COLO829 (cell line): ENCODE results near the gene RARRES2.

Experiments used
- DNase-seq: peaks from one replicate; pipeline ENCODE4 v3.0.0; 2012; ENCODE audit warnings: low spot score

Gene RARRES2

DNA sequence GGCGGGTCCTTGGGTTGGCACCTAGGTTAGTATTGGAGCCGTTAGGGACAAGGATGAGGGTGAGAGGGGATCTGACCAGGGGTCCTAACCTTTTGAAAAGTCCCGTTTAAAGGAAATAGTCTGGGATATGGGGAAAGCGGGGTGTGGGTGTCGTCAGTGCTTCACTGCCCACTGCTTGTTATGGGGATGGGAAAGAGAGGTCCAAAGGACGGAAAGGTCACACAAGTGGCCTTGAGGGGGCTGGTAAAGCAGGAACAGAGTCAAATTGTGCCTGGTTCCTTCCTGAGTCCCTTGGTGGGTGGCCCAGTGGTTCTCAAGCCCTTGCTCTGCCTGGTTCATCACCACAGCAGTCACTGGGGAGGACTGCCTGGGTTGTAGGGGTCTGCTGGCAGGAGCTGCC is 35.1 kb upstream of the RARRES2 start:
- DNase-seq, result no peak

DNA sequence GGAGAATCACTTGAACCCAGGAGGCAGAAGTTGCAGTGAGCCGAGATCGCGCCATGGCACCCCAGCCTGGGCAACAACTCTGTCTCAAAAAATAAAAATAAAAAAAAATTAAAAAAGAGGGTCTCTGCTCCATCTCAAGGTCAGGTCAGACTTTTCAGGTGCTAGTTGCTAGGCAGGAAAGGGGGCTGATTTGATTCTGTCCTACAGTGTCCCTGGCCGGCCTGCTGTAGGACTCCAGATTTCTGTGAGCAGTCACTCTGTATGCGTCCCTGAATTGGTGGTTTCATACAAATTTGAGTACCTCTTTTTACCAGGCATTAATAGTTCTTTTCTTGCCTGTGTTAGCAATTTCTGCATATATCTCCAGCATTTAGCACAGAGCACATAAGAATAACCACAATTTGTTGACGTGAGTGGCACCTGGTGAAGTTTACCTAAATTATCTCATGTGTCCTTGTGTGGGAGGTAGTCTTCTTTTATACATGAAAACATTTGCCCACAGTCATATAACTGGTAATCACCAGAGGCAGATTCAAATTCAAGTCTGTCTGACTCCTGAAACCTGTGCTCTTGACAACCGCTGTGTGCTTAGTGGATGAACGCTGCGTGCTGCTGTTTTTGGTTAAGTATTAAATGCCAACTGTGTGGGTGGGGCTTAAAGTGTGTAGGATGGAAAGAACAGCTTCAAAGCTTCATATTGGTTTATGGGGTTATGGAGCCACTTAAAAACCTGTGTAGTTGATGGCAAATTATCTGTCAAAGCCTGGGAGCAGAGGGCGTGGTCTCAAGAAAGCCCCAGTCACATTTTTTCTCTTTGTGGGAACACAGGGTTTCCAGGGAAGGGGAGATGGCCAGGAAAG is 34.5 kb upstream of the RARRES2 start:
- no peak for DNase-seq

- DNase-seq, result no peak
These were observed 33.0 kb upstream of the RARRES2 start for GRCh38 chr7:150374472-150374871.

- DNase-seq, result no peak
These were observed 32.6 kb upstream of the RARRES2 start for GRCh38 chr7:150374026-150374425.

DNA sequence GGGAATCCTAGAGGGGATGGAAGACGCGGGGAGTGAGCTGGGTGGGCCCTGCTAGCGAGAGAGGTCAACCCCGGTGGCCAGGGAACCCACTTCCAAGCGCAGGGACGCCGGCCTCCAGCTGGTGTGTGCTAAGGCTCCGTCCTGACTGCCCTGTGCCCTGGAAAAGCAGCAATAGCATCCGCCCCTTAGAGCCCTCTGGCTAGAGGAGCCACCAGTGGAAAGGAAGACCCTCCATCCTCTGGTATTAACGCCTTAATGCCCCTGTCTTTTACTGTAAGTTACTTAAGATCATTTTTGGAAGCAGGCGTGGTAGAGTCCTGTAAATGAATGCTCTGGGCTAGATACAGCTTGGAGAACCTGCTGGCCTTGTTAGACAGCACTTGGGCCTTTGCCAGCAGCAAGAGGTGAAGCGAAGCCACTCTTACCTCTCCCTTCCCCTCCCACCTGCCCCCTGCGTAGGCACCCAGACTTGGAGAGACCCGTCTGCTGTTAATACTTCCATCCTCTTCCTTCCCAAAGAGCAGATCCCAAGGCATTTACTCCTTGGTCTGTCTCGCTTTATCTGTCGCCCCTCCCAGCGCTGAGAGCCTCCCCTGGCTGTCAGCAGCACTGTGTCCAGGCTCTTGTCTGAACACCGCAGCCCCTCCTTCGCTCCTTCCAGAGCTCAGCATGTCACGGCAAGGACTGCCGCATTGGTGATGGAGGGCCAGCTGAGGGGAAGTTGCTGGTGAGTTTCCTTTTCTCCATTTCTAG is 31.8 kb upstream of the RARRES2 start:
- no peak for DNase-seq

GRCh38 chr7:150372271-150373048 is 31.0 kb upstream of the RARRES2 start:
- no peak for DNase-seq

GRCh38 chr7:150371996-150372270 is 30.5 kb upstream of the RARRES2 start:
- no peak for DNase-seq

DNA sequence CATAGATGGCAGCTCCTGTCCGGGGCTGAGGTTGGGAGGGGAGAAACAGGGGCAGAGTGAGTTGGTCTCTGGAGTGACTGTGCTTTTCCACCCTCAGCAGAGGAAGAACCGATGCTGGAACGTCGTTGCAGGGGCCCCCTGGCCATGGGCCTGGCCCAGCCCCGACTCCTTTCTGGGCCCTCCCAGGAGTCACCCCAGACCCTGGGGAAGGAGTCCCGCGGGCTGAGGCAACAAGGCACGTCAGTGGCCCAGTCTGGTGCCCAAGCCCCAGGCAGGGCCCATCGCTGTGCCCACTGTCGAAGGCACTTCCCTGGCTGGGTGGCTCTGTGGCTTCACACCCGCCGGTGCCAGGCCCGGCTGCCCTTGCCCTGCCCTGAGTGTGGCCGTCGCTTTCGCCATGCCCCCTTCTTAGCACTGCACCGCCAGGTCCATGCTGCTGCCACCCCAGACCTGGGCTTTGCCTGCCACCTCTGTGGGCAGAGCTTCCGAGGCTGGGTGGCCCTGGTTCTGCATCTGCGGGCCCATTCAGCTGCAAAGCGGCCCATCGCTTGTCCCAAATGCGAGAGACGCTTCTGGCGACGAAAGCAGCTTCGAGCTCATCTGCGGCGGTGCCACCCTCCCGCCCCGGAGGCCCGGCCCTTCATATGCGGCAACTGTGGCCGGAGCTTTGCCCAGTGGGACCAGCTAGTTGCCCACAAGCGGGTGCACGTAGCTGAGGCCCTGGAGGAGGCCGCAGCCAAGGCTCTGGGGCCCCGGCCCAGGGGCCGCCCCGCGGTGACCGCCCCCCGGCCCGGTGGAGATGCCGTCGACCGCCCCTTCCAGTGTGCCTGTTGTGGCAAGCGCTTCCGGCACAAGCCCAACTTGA is 29.9 kb upstream of the RARRES2 start:
- DNase-seq, result no peak

- DNase-seq, result no peak
These were observed 29.2 kb upstream of the RARRES2 start for GRCh38 chr7:150370612-150371071.

DNA sequence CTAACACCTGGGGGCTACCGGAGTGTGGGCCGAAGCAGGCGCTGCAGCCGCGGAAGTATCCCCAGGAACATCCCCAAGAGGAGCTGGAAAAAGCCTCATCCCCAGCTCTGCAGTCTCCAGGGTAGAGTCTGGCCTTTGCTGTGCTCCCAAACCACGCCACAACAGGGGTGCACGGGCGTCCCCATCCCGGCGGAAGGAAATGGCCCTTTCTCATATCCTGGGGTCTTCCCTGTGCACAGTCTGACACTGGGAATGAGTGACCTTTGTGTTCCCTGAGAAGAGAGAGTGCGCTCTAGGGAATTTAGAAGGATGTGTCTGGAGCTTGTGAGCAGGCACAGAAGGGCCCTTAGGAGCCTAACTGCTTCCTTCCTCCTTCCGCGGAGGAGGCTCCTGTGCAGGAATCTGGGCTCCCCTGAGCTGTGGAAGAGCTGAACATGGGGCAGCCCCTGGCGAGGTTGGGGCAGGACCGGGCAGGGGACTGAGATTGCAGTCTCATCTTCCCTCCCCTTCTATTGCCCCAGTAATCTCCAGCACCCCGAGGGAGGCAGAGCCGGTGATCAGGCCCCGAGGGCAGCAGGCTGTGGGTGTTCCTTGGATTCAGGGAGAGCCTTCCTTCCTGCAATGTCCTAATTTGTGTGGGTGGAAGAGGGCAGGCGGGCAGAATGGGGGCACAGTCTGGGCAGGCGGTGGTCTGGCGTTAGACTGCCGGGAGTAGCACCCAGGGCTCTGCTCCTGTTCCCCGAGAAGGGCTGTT is 28.5 kb upstream of the RARRES2 start:
- DNase-seq, result no peak

GRCh38 chr7:150368884-150369747 is 27.7 kb upstream of the RARRES2 start:
- DNase-seq, result peak; percentile 75

DNA sequence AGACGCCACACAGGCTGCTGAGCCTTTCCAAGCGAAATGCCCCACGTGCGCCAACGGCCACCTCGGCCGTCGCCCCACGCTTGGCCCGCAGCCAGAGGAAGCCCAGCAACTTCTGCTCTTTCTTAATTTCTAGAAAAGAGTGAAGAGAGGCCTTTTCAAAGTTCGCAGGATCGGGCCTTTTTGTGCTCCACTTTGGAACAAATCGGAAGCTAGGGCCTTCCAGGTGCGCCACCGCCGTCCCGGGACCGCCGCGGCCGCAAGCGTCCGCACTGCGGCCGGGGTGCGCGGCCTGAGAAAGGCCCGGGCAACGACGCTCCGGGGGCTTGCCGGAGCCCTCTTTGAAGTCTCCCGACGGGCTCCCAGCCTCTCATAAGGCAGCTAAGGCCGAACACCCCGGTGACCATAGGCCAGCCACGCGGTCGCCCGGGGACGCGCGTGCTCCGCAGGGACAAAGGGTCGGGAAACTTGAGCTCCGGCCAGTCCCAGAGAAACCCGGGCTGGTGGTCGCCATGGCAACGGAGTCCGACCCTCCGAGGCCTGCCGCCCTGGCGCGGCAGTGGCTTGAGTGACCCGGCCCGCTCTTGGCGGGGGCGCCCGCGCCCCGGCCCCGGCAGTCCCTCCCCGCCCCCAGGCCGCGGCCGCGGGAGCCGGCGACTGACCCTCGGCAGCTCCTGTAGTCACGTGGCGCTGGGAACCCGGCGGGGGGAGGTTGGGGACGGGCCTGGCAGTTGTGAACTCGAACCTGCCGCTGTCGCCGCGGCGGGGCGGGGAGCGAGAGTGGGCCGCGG is 26.9 kb upstream of the RARRES2 start, which contains the start of gene REPIN1:
TSS of gene REPIN1 (plus strand) at position 727 of the 788 bp plus-strand sequence. CDS start 890 bp downstream, outside the sequence.
- peak; percentile 68 for DNase-seq

DNA sequence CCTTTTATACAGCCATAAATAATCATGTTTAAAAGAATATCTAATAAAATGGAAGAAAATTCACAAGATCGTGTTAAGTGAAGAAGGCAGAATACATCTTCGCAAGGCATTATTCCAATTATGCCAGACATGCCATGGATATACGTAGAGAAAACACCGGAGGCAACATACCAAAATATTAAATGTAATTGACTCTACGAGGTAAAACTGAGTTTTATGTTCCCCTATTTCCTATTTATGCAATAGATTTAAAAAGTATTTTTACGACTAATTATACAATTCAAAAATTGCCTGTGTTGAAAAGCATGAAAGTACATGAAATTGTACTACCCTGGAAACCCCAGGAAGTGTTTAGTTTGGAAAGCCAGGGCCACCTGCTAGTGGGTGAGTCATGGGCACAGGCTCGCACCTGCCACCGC is 26.3 kb upstream of the RARRES2 start:
- no peak for DNase-seq

DNA sequence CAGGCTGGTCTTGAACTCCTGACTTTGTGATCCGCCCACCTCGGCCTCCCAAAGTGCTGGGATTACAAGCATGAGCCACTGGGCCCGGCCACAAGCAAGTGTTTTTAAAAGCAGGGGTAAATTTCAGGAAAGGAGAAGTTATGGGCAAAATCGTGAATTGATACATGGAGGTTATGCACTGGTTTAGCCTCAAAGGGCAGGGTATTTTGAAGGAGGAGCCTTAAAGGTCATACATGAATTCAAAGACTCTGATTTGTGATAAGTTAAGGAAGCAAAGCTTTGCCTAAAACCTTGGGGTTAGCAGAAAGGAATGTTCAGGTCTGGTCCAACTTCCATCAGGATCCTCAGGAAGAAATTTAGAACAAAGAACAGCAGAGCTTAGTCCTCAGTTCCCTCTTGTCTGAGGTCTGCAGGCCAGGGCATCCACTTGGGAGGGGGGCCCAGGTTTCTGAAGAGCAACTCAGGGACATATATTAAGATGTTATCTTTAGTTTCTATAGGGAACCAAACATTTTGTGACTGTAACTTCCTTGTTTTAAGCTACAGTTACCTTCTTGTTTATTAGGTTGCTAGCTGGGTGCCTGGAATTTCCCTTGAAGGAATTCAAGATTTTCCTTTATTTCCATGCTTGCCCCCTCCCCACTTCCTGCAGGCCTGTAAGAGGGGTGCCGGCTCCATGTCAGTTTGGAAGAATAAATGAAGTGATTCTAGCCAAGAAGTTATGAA is 24.4 kb upstream of the RARRES2 start:
- no peak for DNase-seq

GRCh38 chr7:150365194-150365593 is 23.8 kb upstream of the RARRES2 start:
- DNase-seq, result no peak

GRCh38 chr7:150363872-150364271 is 22.4 kb upstream of the RARRES2 start:
- no peak for DNase-seq

DNA sequence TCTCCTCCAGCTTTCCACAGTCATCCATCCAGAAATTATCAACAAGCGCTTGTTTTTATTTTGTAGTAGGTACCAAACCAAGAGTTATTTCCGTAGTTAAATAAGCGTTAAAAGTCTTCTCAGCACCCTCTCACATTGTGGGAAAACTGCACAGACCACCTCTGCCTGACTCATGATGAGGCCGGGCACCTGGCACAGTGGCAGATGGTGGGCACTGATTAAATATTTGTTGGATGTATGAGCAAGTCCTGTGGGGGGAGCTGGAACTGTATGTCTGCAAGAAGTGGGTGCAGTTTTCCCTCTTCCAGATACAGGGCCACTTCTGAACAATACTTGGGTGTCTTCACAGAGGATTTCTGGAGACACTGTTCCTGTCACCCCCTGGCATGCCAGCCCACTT is 21.9 kb upstream of the RARRES2 start:
- DNase-seq, result no peak
